Stomach (tissue), 9 donors: ENCODE data around the gene TARBP1. TPM values are rescaled to one million over a fixed set of nuclear protein-coding genes. Genes with fewer than 3 reads are reported as not detected.

Experiments used
- DNase-seq, 2 donors: peaks; one replicate each; pipeline versions ENCODE4 v3.0.0 to v3.0.0-alpha.2; 2013 to 2019
- H3K27ac ChIP-seq, 5 donors: fragments of 200-600 bp in 4 of 5; sonication (generic) in 4 of 5; one replicate each; pipeline ENCODE4 v1.5.1; 2013 to 2019; ENCODE audit warnings: mild to moderate bottlenecking in 1 of 5, moderate library complexity in 1 of 5
- H3K27me3 ChIP-seq, 3 donors: fragments of 200-600 bp; sonication (generic); one replicate each; pipeline ENCODE4 v1.5.1; 2017 to 2019; ENCODE audit warnings: mixed run types in 1 of 3
- H3K36me3 ChIP-seq, 4 donors: fragments of 200-600 bp; sonication (generic); 1 replicate in 3 of 4; 2 replicates in 1 of 4; pipeline ENCODE4 v1.5.1; 2016 to 2019
- H3K4me1 ChIP-seq, 4 donors: fragments of 200-600 bp; sonication (generic); one replicate each; pipeline ENCODE4 v1.5.1; 2016 to 2019
- H3K4me3 ChIP-seq, 4 donors: fragments of 200-600 bp; sonication (generic) in 3 of 4; one replicate each; pipeline ENCODE4 v1.5.1; 2016 to 2019; ENCODE audit warnings: mild to moderate bottlenecking in 1 of 4
- H3K9me3 ChIP-seq, 4 donors: fragments of 200-600 bp; sonication (generic); one replicate each; pipeline ENCODE4 v1.5.1; 2016 to 2019
- CTCF ChIP-seq, 7 experiments: fragments of 450-650 bp in 4 of 7; fragments of 200-600 bp in 3 of 7; sonication (generic) in 3 of 7; IDR thresholded peaks; one replicate each; pipeline ENCODE4 v1.5.1; 2016 to 2019; ENCODE audit warnings: antibody characterized with exemption in 7 of 7, control low read depth in 2 of 7, mild to moderate bottlenecking in 1 of 7
- EP300 ChIP-seq: sonication (generic); formaldehyde crosslinking; IDR thresholded peaks from one replicate; pipeline ENCODE4 v1.6.1; 2017; ENCODE audit warnings: antibody characterized with exemption
- POLR2A ChIP-seq, 4 donors: fragments of 450-650 bp; IDR thresholded peaks; one replicate each; pipeline ENCODE4 v1.6.1; 2016; ENCODE audit warnings: antibody characterized with exemption in 4 of 4, control low read depth in 2 of 4, mild to moderate bottlenecking in 1 of 4, moderate library complexity in 1 of 4
- POLR2AphosphoS5 ChIP-seq, 3 donors: sonication (generic); formaldehyde crosslinking; IDR thresholded peaks; one replicate each; pipeline ENCODE4 v1.6.1; 2016; ENCODE audit warnings: antibody characterized with exemption in 3 of 3
- WGBS, 5 donors: extraction: QIAGEN DNeasy Blood & Tissue Kit in 3 of 5; methylation state at CpG; one replicate each; pipeline versions ENCODE4 v1.1.5 to v1.1.7; 2013 to 2018; 5-methylcytosine and 5-hydroxymethylcytosine counted together
- intact Hi-C: fragments of 100-400 bp; cut with DNase I; formaldehyde crosslinking; loops from one replicate; pipeline ENCODE4 v1.15.1; 2023; ENCODE audit warnings: low total_unique reads
- polyA plus RNA-seq, 3 donors: library from polyadenylated mRNA; stranded (reverse); fragments of 200-250 nt; gene quantifications; one replicate each; pipeline ENCODE4 v1.2.3, GENCODE V29; 2013
- total RNA-seq, 5 donors: library from RNA; depleted of rRNA; stranded (reverse); fragments of >200 nt; gene quantifications; one replicate each; pipeline versions ENCODE4 v1.1.0 to v1.2.3, GENCODE V29; 2014 to 2016
- donor health status: healthy with polysubstance abuse.
- donor health status: Bipolar disorder and iron deficiency.
- donor health status: healthy.

The TARBP1 gene
- total and polyA plus RNA-seq, 8 donors = 5.7 to 63.2 (median 30.3) TPM

DNA sequence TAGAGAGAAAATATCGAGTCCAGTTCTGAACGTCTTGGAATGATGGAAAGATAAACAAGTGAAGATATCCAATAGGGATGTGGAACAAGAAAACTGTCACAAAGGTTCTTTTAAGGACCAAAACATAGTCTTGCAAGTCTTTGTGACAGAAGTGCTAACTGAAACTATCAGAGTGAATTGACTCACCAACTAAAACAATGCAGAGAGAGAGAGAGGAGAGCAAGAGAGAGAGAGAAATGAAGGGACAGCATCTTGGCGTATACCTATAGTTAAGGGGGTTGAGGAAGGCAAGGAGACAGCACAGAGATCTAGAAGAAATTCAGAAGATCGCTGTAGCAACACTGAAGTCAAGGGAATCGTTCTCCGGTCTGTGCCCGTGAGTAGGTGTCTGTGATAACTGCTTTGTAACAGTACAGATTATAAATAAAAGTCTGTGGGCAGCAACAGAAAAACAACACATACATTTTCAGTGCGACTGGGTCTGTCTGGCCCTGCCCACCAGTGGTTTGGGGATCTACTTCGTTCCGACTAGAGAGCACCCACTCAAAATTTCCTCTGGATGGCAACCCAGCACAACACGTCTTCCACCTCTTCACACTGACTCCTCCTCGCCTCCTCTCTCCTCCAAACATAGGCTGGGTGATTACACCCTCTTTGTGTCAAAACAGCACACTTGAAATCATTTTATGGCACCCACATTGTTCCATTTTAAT is 110.5 kb downstream of the TARBP1 start:
- H3K36me3 ChIP-seq = no peaks in the 10 kb centered on the region
- H3K4me3 ChIP-seq = no peak overlapping the region
- H3K9me3 ChIP-seq = no peaks in the 10 kb centered on the region
- DNase-seq = no peak
- H3K27me3 ChIP-seq = no peaks in the 10 kb centered on the region
- WGBS, 5 donors = 65 to 77% (median 71%) methylated on average over 12 of the region's 12 CpGs
- peaks cover 3 to 14% (median 9%) of the 10 kb centered on the region in 4 donors for H3K4me1 ChIP-seq
- no peak overlapping the region for H3K27ac ChIP-seq
- intact Hi-C loops = no loop called here
- TF ChIP-seq POLR2A (IDR thresholded peaks at IDR 0.05) (no peak), CTCF (IDR thresholded peaks at IDR 0.05) (no peak), EP300 (no peak), POLR2AphosphoS5 (IDR thresholded peaks at IDR 0.05) (no peak)

DNA sequence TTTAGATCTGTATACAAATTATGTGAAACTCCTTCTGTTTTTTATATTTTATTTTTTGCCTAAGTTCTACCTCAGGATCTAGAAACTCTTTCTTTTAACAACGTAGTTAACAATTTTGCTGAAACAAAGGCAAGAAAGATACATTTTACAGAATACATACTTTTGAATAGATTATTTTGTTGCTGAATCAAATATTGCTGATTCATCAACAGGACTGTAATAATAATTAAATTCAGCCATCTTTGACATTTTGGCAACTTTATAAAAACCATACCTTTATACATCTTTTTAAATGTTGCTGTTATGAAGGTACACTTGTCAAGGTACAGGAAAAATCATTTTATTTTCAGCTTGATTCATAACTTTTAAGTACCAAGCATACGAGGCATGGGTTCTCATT is 116.4 kb downstream of the TARBP1 start:
- 60 to 89% (median 84%) methylated on average over 2 of the region's 2 CpGs for WGBS, 5 donors

GRCh38 chr1:234361102-234361603 is 117.8 kb downstream of the TARBP1 start:
- DNase-seq = no peak
- Histone ChIP-seq H3K4me3 (no peak overlapping the region), H3K36me3 (no peaks in the 10 kb centered on the region), H3K9me3 (no peaks in the 10 kb centered on the region), H3K4me1 (no peaks in the 10 kb centered on the region), H3K27ac (no peak overlapping the region), H3K27me3 (peaks cover 0 to 5% (median 0%) of the 10 kb centered on the region in 3 donors)
- 85 to 94% (median 86%) methylated on average over 3 of the region's 3 CpGs for WGBS, 5 donors
- intact Hi-C loops = no loop called here
- TF ChIP-seq CTCF (IDR thresholded peaks at IDR 0.05) (no peak), POLR2AphosphoS5 (IDR thresholded peaks at IDR 0.05) (no peak), POLR2A (IDR thresholded peaks at IDR 0.05) (no peak), EP300 (no peak)

More for the DNA sequence above, 116.4 kb downstream of the TARBP1 start:
- H3K27ac ChIP-seq = no peak overlapping the region
- DNase-seq = no peak
- TF ChIP-seq POLR2A (IDR thresholded peaks at IDR 0.05) (no peak), CTCF (IDR thresholded peaks at IDR 0.05) (no peak), POLR2AphosphoS5 (IDR thresholded peaks at IDR 0.05) (no peak), EP300 (no peak)
- no peaks in the 10 kb centered on the region for H3K36me3 ChIP-seq
- no peaks in the 10 kb centered on the region for H3K9me3 ChIP-seq
- intact Hi-C loops = no loop called here
- no peak overlapping the region for H3K4me3 ChIP-seq
- no peaks in the 10 kb centered on the region for H3K4me1 ChIP-seq
- H3K27me3 ChIP-seq = no peaks in the 10 kb centered on the region

- intact Hi-C loops = no loop called here
- no peaks in the 10 kb centered on the region for H3K4me1 ChIP-seq
- no peak overlapping the region for H3K4me3 ChIP-seq
- no peaks in the 10 kb centered on the region for H3K36me3 ChIP-seq
- H3K27me3 ChIP-seq = peaks cover 0 to 5% (median 0%) of the 10 kb centered on the region in 3 donors
- no peak for TF ChIP-seq CTCF (IDR thresholded peaks at IDR 0.05)
- no peak for TF ChIP-seq EP300
- TF ChIP-seq POLR2A (IDR thresholded peaks at IDR 0.05) = no peak
- no peak for DNase-seq
- no peak overlapping the region for H3K27ac ChIP-seq
- peaks cover 0 to 2% (median 0%) of the 10 kb centered on the region in 4 donors for H3K9me3 ChIP-seq
These were observed 121.1 kb downstream of the TARBP1 start for GRCh38 chr1:234357831-234358230.
